BJ (cell line): ENCODE measurements around the gene HSD11B2. TPM values are rescaled to one million over a fixed set of nuclear protein-coding genes. Genes with fewer than 3 reads are reported as not detected.

Experiments used
- CTCF ChIA-PET: fragments of 350-600 bp; formaldehyde crosslinking; extraction: SDS; loops from one replicate; lab custom pipeline; 2021; ENCODE audit warnings: antibody characterized with exemption, inconsistent platforms; lab: Yijun Ruan, JAX
- POLR2A ChIA-PET: fragments of 300-600 bp; sonication (Branson Sonifier 250); formaldehyde crosslinking; extraction: SDS; loops from one replicate; lab custom pipeline; 2021; ENCODE audit warnings: antibody characterized with exemption; lab: Charles Lee
- DNase-seq: peaks from one replicate; pipeline ENCODE4 v3.0.0-alpha.2; 2011; ENCODE audit warnings: low read depth
- H3K27me3 ChIP-seq: 2 replicates; pipeline ENCODE4 v1.6.0; 2011; ENCODE audit warnings: low read length; ENCODE audit not compliant: control insufficient read depth, insufficient read depth
- H3K36me3 ChIP-seq: 2 replicates; pipeline ENCODE4 v1.5.1; 2011; ENCODE audit warnings: low read length; ENCODE audit not compliant: control insufficient read depth, insufficient read depth
- H3K4me3 ChIP-seq: 2 replicates; pipeline ENCODE4 v1.5.1; 2011; ENCODE audit warnings: low read depth, mild to moderate bottlenecking, control low read depth, low read length
- CTCF ChIP-seq: IDR thresholded peaks from 2 replicates; pipeline ENCODE4 v1.5.1; 2011; ENCODE audit warnings: low read depth, mild to moderate bottlenecking, control low read depth, inconsistent platforms, low read length, moderate library complexity; ENCODE audit not compliant: insufficient read depth
- polyA plus RNA-seq: library from polyadenylated mRNA; depleted of rRNA; stranded (reverse); fragments of >200 nt; gene quantifications from 2 replicates; pipeline ENCODE4 v1.2.3, GENCODE V29; 2011

The HSD11B2 gene
- polyA plus RNA-seq, 1 experiment = 0.07 TPM

GRCh38 chr16:67429799-67430503 is 970 bp upstream of the HSD11B2 start:
- POLR2A ChIA-PET = no interaction called here
- DNase-seq = no peak
- no peak for TF ChIP-seq CTCF
- CTCF ChIA-PET = interaction anchor here (2.2 to 10.5 kb wide), 8 partner anchors 10 to 50 kb away, joined by 9 to 276 read pairs (median 40); partner anchors contain the start of genes ATP6V0D1 and ZDHHC1
- Histone ChIP-seq H3K4me3 (no peak overlapping the region; the same call in 1 of the 2 replicates), H3K27me3 (peaks cover 25% of the 10 kb centered on the region), H3K36me3 (no peaks in the 10 kb centered on the region)

GRCh38 chr16:67430504-67430976 is 381 bp upstream of the HSD11B2 start:
- ChIA-PET CTCF (interaction anchor here (1.9 to 7.2 kb wide), 3 partner anchors 15 to 35 kb away, joined by 4 to 47 read pairs (median 9); no protein-coding TSS in a partner anchor), POLR2A (interaction anchor here (0.8 kb wide), 1 partner anchor 17 kb away, joined by 7 read pairs; no protein-coding TSS in a partner anchor)
- H3K4me3 ChIP-seq = peak overlapping the region; percentile 29
- no peak for DNase-seq
- H3K36me3 ChIP-seq = no peaks in the 10 kb centered on the region
- no peak for TF ChIP-seq CTCF
- peaks cover 24% of the 10 kb centered on the region for H3K27me3 ChIP-seq

- Histone ChIP-seq H3K27me3 (peaks cover 17% of the 10 kb centered on the region), H3K36me3 (no peaks in the 10 kb centered on the region; the same call in none of the 2 replicates), H3K4me3 (peak overlapping the region; percentile 25)
- TF ChIP-seq CTCF = no peak
- DNase-seq = no peak
- CTCF ChIA-PET = interaction anchor here (1.1 to 7.2 kb wide), 4 partner anchors 14 to 36 kb away, joined by 3 to 47 read pairs (median 6); no protein-coding TSS in a partner anchor
- POLR2A ChIA-PET = no interaction called here
These were observed 1.0 kb downstream of the HSD11B2 start for GRCh38 chr16:67431775-67432505.

- DNase-seq = no peak
- H3K36me3 ChIP-seq = no peaks in the 10 kb centered on the region; the same call in none of the 2 replicates
- ChIA-PET POLR2A (no interaction called here), CTCF (interaction anchor here (1.9 to 7.2 kb wide), 3 partner anchors 13 to 33 kb away, joined by 4 to 47 read pairs (median 9); no protein-coding TSS in a partner anchor)
- no peak overlapping the region for H3K4me3 ChIP-seq
- peaks cover 17% of the 10 kb centered on the region for H3K27me3 ChIP-seq
- TF ChIP-seq CTCF = no peak
These were observed 1.6 kb downstream of the HSD11B2 start for GRCh38 chr16:67432506-67432890.
